Loucy (cell line): ENCODE measurements around the gene RBM19.

ENCODE experiments used
- H2AFZ ChIP-seq: fragments of 200-600 bp; sonication (generic); 2 replicates; pipeline ENCODE4 v1.6.0; 2016; ENCODE audit warnings: antibody characterized with exemption, mild to moderate bottlenecking, low read length, moderate library complexity
- H3F3A ChIP-seq: fragments of 200-600 bp; 2 replicates; pipeline ENCODE4 v1.6.0; 2016; ENCODE audit warnings: antibody characterized with exemption, low read depth, mild to moderate bottlenecking
- H3K27me3 ChIP-seq: fragments of 200-600 bp; sonication (generic); 2 replicates; pipeline ENCODE4 v1.6.1; 2014; ENCODE audit warnings: low read length, mild to moderate bottlenecking; ENCODE audit not compliant: insufficient read depth, poor library complexity, severe bottlenecking
- H3K36me3 ChIP-seq: fragments of 200-600 bp; sonication (generic); 2 replicates; pipeline ENCODE4 v1.6.1; 2016; ENCODE audit warnings: low read length; ENCODE audit not compliant: insufficient read depth
- H3K4me1 ChIP-seq: fragments of 200-600 bp; sonication (generic); 2 replicates; pipeline ENCODE4 v1.5.1; 2014; ENCODE audit warnings: low read length, mild to moderate bottlenecking; ENCODE audit not compliant: insufficient read depth, poor library complexity, severe bottlenecking
- H3K4me2 ChIP-seq: fragments of 200-600 bp; sonication (generic); 2 replicates; pipeline ENCODE4 v1.6.0; 2014; ENCODE audit warnings: antibody characterized with exemption, low read length, low read depth, mild to moderate bottlenecking; ENCODE audit not compliant: poor library complexity, severe bottlenecking
- H3K4me3 ChIP-seq: fragments of 200-600 bp; sonication (generic); 2 replicates; pipeline ENCODE4 v1.5.1; 2014; ENCODE audit warnings: low read length, mild to moderate bottlenecking, mixed read lengths; ENCODE audit not compliant: poor library complexity, severe bottlenecking
- H3K79me2 ChIP-seq: fragments of 200-600 bp; sonication (generic); 2 replicates; pipeline ENCODE4 v1.6.1; 2014; ENCODE audit warnings: low read length; ENCODE audit not compliant: insufficient read depth
- H3K9ac ChIP-seq: fragments of 200-600 bp; sonication (generic); 2 replicates; pipeline ENCODE4 v1.6.0; 2014; ENCODE audit warnings: mild to moderate bottlenecking, low read depth, low read length, moderate library complexity; ENCODE audit not compliant: poor library complexity, severe bottlenecking
- H3K9me2 ChIP-seq: fragments of 200-600 bp; sonication (generic); replicated peaks from 2 replicates; pipeline ENCODE4 v1.6.1; 2016; ENCODE audit warnings: low read depth, low read length, mixed read lengths
- H3K9me3 ChIP-seq: fragments of 200-600 bp; sonication (generic); 2 replicates; pipeline ENCODE4 v1.6.1; 2014; ENCODE audit warnings: mild to moderate bottlenecking, antibody characterized with exemption, low read length, low read depth; ENCODE audit not compliant: insufficient read depth
- H4K20me1 ChIP-seq: fragments of 200-600 bp; sonication (generic); 2 replicates; pipeline ENCODE4 v1.6.0; 2014; ENCODE audit warnings: antibody characterized with exemption, low read length, mild to moderate bottlenecking; ENCODE audit not compliant: insufficient read depth, poor library complexity, severe bottlenecking
- EZH2phosphoT487 ChIP-seq: fragments of 200-600 bp; IDR thresholded peaks from 2 replicates; pipeline ENCODE4 v1.6.1; 2018; ENCODE audit warnings: antibody characterized with exemption, mild to moderate bottlenecking, moderate library complexity, borderline replicate concordance
- TF ChIP-seq, protein P1 (sequence below): fragments of 200-600 bp; sonication (generic); conservative IDR thresholded peaks from 2 replicates; pipeline ENCODE4 v1.5.1; 2014; ENCODE audit warnings: mild to moderate bottlenecking, antibody characterized with exemption, low read length

The RBM19 gene

DNA sequence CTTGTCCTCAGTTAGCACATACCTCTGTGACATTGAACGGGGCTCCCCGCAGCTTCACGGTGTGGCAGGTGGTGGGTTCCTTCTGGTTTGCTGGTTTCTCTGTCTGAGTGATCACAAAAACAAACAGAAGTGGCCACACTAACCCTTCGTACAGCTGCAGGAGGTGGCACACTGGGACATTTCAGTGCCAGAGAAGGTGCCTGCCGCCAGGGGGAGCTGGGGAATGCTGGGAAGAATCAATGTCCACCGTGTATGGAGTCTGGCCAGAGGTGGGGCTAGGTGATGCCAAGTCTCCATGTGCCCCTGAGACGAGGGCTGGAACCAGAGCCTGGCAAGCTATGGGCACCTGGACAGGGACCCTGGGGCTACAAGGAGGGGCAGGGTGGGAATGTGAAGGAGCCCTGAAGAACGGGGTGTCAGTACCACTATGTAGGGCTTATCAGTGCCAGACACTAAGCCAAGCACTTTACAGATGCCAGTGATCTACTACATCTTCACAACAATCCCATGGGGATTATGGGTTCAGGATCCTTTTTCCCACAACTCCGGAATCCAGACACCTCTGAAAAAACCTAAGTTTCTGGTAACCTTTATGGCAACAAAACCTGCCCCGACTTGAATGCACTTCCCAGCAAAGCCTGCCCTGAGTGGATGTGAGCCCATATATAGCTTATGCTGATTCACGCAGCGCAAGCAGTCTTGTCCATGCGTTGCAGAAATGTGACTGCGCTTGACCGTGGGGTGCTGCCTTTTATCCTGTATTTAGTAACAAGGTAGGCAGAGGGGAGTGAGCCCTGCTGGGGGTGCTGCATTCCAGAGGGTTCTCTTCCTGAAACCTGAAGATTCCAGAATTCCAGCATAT, 10.8 kb downstream of the RBM19 start:
- peaks cover 25% of the 10 kb centered on the region; the same call in 1 of the 2 replicates for H3K36me3 ChIP-seq
- TF ChIP-seq EZH2phosphoT487: no peak
- TF ChIP-seq, protein P1, sequence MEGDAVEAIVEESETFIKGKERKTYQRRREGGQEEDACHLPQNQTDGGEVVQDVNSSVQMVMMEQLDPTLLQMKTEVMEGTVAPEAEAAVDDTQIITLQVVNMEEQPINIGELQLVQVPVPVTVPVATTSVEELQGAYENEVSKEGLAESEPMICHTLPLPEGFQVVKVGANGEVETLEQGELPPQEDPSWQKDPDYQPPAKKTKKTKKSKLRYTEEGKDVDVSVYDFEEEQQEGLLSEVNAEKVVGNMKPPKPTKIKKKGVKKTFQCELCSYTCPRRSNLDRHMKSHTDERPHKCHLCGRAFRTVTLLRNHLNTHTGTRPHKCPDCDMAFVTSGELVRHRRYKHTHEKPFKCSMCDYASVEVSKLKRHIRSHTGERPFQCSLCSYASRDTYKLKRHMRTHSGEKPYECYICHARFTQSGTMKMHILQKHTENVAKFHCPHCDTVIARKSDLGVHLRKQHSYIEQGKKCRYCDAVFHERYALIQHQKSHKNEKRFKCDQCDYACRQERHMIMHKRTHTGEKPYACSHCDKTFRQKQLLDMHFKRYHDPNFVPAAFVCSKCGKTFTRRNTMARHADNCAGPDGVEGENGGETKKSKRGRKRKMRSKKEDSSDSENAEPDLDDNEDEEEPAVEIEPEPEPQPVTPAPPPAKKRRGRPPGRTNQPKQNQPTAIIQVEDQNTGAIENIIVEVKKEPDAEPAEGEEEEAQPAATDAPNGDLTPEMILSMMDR: peak; percentile 50
- no peaks in the 10 kb centered on the region for H3K79me2 ChIP-seq
- no peaks in the 10 kb centered on the region for H3F3A ChIP-seq
- no peak overlapping the region for H2AFZ ChIP-seq
- no peaks in the 10 kb centered on the region for H3K27me3 ChIP-seq
- H3K9ac ChIP-seq: no peak overlapping the region
- H3K4me1 ChIP-seq: no peaks in the 10 kb centered on the region
- no peak overlapping the region for H3K4me2 ChIP-seq
- H3K9me2 ChIP-seq: no peaks in the 10 kb centered on the region
- H3K4me3 ChIP-seq: no peak overlapping the region
- no peaks in the 10 kb centered on the region for H4K20me1 ChIP-seq
- H3K9me3 ChIP-seq: no peaks in the 10 kb centered on the region

DNA sequence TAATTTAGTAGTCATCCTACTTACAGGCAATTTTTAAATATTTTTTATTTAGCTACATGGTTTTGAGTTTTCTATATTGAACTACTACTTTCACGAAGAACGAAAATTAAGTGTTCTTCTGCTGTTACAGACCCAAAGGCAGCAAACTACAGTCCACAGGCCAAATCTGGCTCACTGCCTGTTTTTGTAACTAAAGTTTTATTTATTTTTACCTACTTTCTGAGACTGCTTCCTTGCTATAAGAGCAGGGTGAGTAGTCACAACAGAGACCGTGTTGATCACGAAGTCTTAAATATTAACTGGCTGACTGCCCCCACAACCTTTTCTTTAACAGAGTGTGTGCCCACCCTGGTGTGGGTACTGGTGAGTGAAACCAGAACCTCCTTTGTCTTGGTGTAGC, 11.6 kb downstream of the RBM19 start:
- H3K9me3 ChIP-seq: no peaks in the 10 kb centered on the region
- peaks cover 29% of the 10 kb centered on the region; the same call in 1 of the 2 replicates for H3K36me3 ChIP-seq
- H3K79me2 ChIP-seq: no peaks in the 10 kb centered on the region
- H2AFZ ChIP-seq: no peak overlapping the region
- H3K4me2 ChIP-seq: no peak overlapping the region
- H3K9ac ChIP-seq: no peak overlapping the region
- no peaks in the 10 kb centered on the region for H3K27me3 ChIP-seq
- H3F3A ChIP-seq: no peaks in the 10 kb centered on the region
- no peaks in the 10 kb centered on the region for H3K4me1 ChIP-seq
- no peak for TF ChIP-seq EZH2phosphoT487
- TF ChIP-seq, protein P1: no peak
- H4K20me1 ChIP-seq: no peaks in the 10 kb centered on the region
- no peaks in the 10 kb centered on the region for H3K9me2 ChIP-seq
- H3K4me3 ChIP-seq: no peak overlapping the region

DNA sequence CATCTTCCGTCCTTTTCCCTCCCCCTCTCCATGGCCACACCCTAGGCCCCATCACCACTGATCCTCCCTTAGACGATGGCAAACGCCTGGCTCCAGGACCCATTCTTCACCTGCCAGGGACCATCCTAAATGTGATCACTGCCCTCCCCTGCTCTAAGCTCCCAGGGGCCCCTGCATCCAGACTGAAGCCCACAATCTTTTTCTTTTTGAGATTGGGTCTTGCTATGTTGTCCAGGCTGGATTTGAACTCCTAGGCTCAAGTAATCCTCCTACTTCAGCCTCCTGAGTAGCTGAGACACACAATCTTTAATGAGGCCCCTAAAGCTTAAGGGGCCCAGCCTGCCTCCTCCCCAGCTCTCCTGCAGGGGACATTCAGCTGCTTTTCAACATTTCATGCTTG, 15.3 kb downstream of the RBM19 start:
- Histone ChIP-seq H3K9me2 (no peaks in the 10 kb centered on the region), H3K4me2 (no peak overlapping the region), H4K20me1 (no peaks in the 10 kb centered on the region), H3K9me3 (no peaks in the 10 kb centered on the region), H3F3A (no peaks in the 10 kb centered on the region), H3K27me3 (no peaks in the 10 kb centered on the region), H2AFZ (no peak overlapping the region), H3K36me3 (peaks cover 39% of the 10 kb centered on the region; the same call in 1 of the 2 replicates), H3K9ac (no peak overlapping the region), H3K4me3 (no peak overlapping the region), H3K4me1 (no peaks in the 10 kb centered on the region), H3K79me2 (no peaks in the 10 kb centered on the region)
- no peak for TF ChIP-seq EZH2phosphoT487
- TF ChIP-seq, protein P1: no peak
